DND-41 (cell line): ENCODE data around the gene STAC.

Experiments
- ATAC-seq: fragments of 200-7000 bp; cut with Tn5 transposase; 3 replicates; pipeline ENCODE4 v1.9.1; 2021; ENCODE audit warnings: low read depth; ENCODE audit not compliant: insufficient read depth
- DNase-seq: peaks from one replicate; pipeline ENCODE4 v3.0.0-alpha.2; 2020
- H2AFZ ChIP-seq: 2 replicates; pipeline ENCODE4 v1.6.0; 2012; ENCODE audit warnings: low read depth, low read length
- H3K27ac ChIP-seq: 2 replicates; pipeline ENCODE4 v1.5.1; 2012; ENCODE audit warnings: low read length, inconsistent platforms
- H3K27me3 ChIP-seq: fragments of 200-600 bp; sonication (generic); 2 replicates; pipeline ENCODE4 v1.6.0; 2012; ENCODE audit warnings: low read length, mild to moderate bottlenecking, inconsistent platforms; ENCODE audit not compliant: insufficient read depth, poor library complexity
- H3K36me3 ChIP-seq: 2 replicates; pipeline ENCODE4 v1.5.1; 2012; ENCODE audit warnings: low read length, inconsistent platforms; ENCODE audit not compliant: insufficient read depth
- H3K4me1 ChIP-seq: 2 replicates; pipeline ENCODE4 v1.5.1; 2012; ENCODE audit warnings: mild to moderate bottlenecking, low read length; ENCODE audit not compliant: insufficient read depth
- H3K4me2 ChIP-seq: 2 replicates; pipeline ENCODE4 v1.6.0; 2012; ENCODE audit warnings: mild to moderate bottlenecking, moderate library complexity, low read length, inconsistent platforms; ENCODE audit not compliant: insufficient read depth
- H3K4me3 ChIP-seq, 2 experiments: fragments of 200-600 bp in 1 of 2; shearing (Covaris generic) in 1 of 2; 2 replicates each; pipeline ENCODE4 v1.5.1; 2012 to 2016; ENCODE audit warnings: inconsistent platforms in 2 of 2, low read length in 2 of 2, mild to moderate bottlenecking in 2 of 2, low read depth in 1 of 2, moderate library complexity in 1 of 2
- H3K79me2 ChIP-seq: 2 replicates; pipeline ENCODE4 v1.6.0; 2012; ENCODE audit warnings: low read length, inconsistent platforms; ENCODE audit not compliant: insufficient read depth
- H3K9ac ChIP-seq: 2 replicates; pipeline ENCODE4 v1.6.0; 2012; ENCODE audit warnings: low read depth, mild to moderate bottlenecking, inconsistent platforms, low read length, moderate library complexity
- H3K9me3 ChIP-seq: 2 replicates; pipeline ENCODE4 v1.5.1; 2012; ENCODE audit warnings: low read length, moderate library complexity, mild to moderate bottlenecking, inconsistent platforms; ENCODE audit not compliant: insufficient read depth, severe bottlenecking
- H4K20me1 ChIP-seq: 2 replicates; pipeline ENCODE4 v1.6.0; 2012; ENCODE audit warnings: low read length; ENCODE audit not compliant: insufficient read depth
- CTCF ChIP-seq: IDR thresholded peaks from 2 replicates; pipeline ENCODE4 v1.5.1; 2012; ENCODE audit warnings: borderline replicate concordance, low read length, moderate library complexity, mild to moderate bottlenecking; ENCODE audit not compliant: poor library complexity, severe bottlenecking; ENCODE audit errors: extremely low read depth
- EZH2 ChIP-seq: IDR thresholded peaks from 3 replicates; pipeline ENCODE4 v1.6.1; 2012; ENCODE audit warnings: borderline replicate concordance, low read depth, mild to moderate bottlenecking, moderate library complexity, low read length, inconsistent platforms; ENCODE audit not compliant: severe bottlenecking

The STAC gene

DNA sequence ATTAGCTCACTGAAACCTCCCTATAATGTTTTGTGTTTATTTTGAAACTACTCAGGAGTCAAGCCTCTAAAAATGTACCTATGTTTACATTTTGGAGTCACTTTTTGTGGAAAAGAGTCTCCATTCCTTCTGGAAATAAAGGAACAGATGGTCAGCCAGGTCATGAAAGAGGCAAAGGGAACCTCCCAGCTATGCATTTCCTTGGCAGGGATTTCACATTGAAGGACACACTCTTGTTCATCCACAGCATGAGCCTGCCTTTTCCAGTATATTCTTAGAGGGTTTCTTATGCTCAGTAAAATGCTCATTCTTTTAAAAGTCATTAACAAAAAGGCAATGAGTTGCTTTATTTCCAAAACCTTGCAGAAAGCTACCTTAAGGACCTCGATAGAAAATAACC, 20.8 kb downstream of the STAC start:
- no peak for TF ChIP-seq EZH2
- TF ChIP-seq CTCF = no peak
- Histone ChIP-seq H4K20me1 (no peaks in the 10 kb centered on the region), H3K4me1 (no peaks in the 10 kb centered on the region), H3K4me2 (no peak overlapping the region), H3K4me3 (no peak overlapping the region), H3K9ac (no peak overlapping the region), H3K27me3 (peaks cover 9% of the 10 kb centered on the region), H3K79me2 (no peaks in the 10 kb centered on the region), H3K27ac (no peak overlapping the region), H3K36me3 (no peaks in the 10 kb centered on the region), H2AFZ (no peak overlapping the region), H3K9me3 (no peaks in the 10 kb centered on the region)
- ATAC-seq (no peak), DNase-seq (no peak)

GRCh38 chr3:36403661-36404060, 23.4 kb downstream of the STAC start:
- H3K27ac ChIP-seq = no peak overlapping the region
- no peak for TF ChIP-seq CTCF
- no peak for TF ChIP-seq EZH2
- H3K9ac ChIP-seq = no peak overlapping the region
- peaks cover 9% of the 10 kb centered on the region for H3K27me3 ChIP-seq
- no peaks in the 10 kb centered on the region for H3K79me2 ChIP-seq
- DNase-seq (no peak), ATAC-seq (no peak)
- H3K4me1 ChIP-seq = no peaks in the 10 kb centered on the region
- no peak overlapping the region for H3K4me3 ChIP-seq
- no peaks in the 10 kb centered on the region for H4K20me1 ChIP-seq
- no peak overlapping the region for H2AFZ ChIP-seq
- H3K4me2 ChIP-seq = no peak overlapping the region
- H3K36me3 ChIP-seq = no peaks in the 10 kb centered on the region
- no peaks in the 10 kb centered on the region for H3K9me3 ChIP-seq

DNA sequence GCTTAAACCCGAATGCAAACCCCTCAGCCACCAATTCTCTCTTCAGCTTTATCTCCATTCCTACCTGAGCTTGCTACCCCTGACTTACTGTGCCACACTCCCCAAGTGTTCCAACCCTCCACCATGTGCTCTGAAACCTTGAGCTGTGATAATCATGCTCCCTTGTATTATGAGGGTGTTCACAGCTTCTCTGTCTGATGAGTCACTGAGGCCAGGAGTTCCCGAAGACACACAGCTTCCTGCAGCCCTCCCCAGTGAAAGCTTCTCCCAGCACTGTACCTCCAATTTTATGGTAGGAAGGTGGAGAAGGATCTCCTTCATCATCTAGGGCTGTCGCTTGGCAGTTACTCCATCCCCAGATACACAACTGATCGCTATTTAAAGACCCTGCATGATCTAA, 24.9 kb downstream of the STAC start:
- no peak overlapping the region for H3K4me2 ChIP-seq
- no peak overlapping the region for H3K27ac ChIP-seq
- TF ChIP-seq EZH2 = no peak
- no peak for TF ChIP-seq CTCF
- H4K20me1 ChIP-seq = no peaks in the 10 kb centered on the region
- ATAC-seq (no peak), DNase-seq (no peak)
- no peaks in the 10 kb centered on the region for H3K9me3 ChIP-seq
- no peaks in the 10 kb centered on the region for H3K36me3 ChIP-seq
- no peak overlapping the region for H2AFZ ChIP-seq
- peaks cover 6% of the 10 kb centered on the region for H3K27me3 ChIP-seq
- no peak overlapping the region for H3K9ac ChIP-seq
- H3K79me2 ChIP-seq = no peaks in the 10 kb centered on the region
- H3K4me1 ChIP-seq = no peaks in the 10 kb centered on the region
- no peak overlapping the region for H3K4me3 ChIP-seq

GRCh38 chr3:36408146-36408545, 27.8 kb downstream of the STAC start:
- Histone ChIP-seq H3K9me3 (no peaks in the 10 kb centered on the region), H3K4me2 (no peak overlapping the region), H2AFZ (no peak overlapping the region), H3K79me2 (no peaks in the 10 kb centered on the region), H3K27me3 (no peaks in the 10 kb centered on the region), H4K20me1 (no peaks in the 10 kb centered on the region), H3K36me3 (no peaks in the 10 kb centered on the region), H3K9ac (no peak overlapping the region), H3K4me1 (no peaks in the 10 kb centered on the region), H3K4me3 (no peak overlapping the region), H3K27ac (no peak overlapping the region)
- TF ChIP-seq CTCF (peak; percentile 46), EZH2 (no peak)
- ATAC-seq (no peak), DNase-seq (no peak)
